IgD-negative memory B cell (primary cell): ENCODE measurements around the gene PCBP4. TPM values are rescaled to one million over a fixed set of nuclear protein-coding genes. Genes with fewer than 3 reads are reported as not detected.
A peak's percentile ranks its signal among the peaks of the same experiment; 100 is the strongest.

Experiments
- H3K27ac Mint-ChIP-seq, 3 donors: one replicate each; pipeline ENCODE4 v1.8.0; 2020 to 2022; ENCODE audit warnings: mild to moderate bottlenecking in 3 of 3, mixed read lengths in 3 of 3, moderate library complexity in 1 of 3
- H3K27me3 Mint-ChIP-seq: one replicate; pipeline ENCODE4 v1.8.0; 2021; ENCODE audit warnings: mixed read lengths
- H3K36me3 Mint-ChIP-seq: one replicate; pipeline ENCODE4 v1.8.0; 2020; ENCODE audit warnings: mild to moderate bottlenecking, mixed read lengths
- H3K4me1 Mint-ChIP-seq, 3 donors: one replicate each; pipeline ENCODE4 v1.8.0; 2020 to 2022; ENCODE audit warnings: mixed read lengths in 3 of 3, mild to moderate bottlenecking in 1 of 3
- H3K4me3 Mint-ChIP-seq, 4 donors: one replicate each; pipeline ENCODE4 v1.8.0; 2020 to 2022; ENCODE audit warnings: mild to moderate bottlenecking in 4 of 4, mixed read lengths in 4 of 4, moderate library complexity in 3 of 4
- H3K9me3 Mint-ChIP-seq, 3 donors: one replicate each; pipeline ENCODE4 v1.8.0; 2020 to 2021; ENCODE audit warnings: mixed read lengths in 3 of 3, mild to moderate bottlenecking in 1 of 3
- polyA plus RNA-seq: library from polyadenylated mRNA; unstranded; fragments of 300-500 nt; fragmentation: Illumina TruSeq; gene quantifications from one replicate; pipeline ENCODE4 v1.2.3, GENCODE V29; 2021

The PCBP4 gene
- polyA plus RNA-seq, 1 donor from 2014 or later, result 13.9 TPM

DNA sequence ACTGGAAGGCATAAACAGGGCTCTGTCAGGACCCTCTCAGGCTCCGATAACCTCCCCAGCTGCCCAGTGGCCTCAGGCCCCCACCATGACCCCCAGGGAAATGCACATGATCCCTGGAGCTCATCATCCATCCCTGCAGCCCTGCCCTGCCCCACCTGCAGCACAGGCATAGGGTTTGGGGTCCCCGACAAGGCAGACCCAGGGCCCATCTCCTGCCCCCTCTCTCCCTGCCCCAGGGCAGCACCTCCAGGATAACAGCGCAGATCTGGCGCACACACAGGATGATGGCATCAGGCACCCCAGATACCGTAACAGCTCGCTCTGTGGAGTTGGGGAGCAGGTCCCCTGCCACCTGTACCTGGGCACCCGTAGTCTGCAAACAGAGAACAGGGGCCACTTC lies 7.6 kb downstream of the PCBP4 start:
- H3K27ac Mint-ChIP-seq, result no peak overlapping the region
- no peak overlapping the region for H3K4me3 Mint-ChIP-seq
- H3K4me1 Mint-ChIP-seq, result peaks cover 0 to 2% (median 1%) of the 10 kb centered on the region in 3 donors
- H3K9me3 Mint-ChIP-seq, result no peaks in the 10 kb centered on the region
- H3K36me3 Mint-ChIP-seq, result peaks cover 1% of the 10 kb centered on the region
- H3K27me3 Mint-ChIP-seq, result peaks cover 3% of the 10 kb centered on the region

DNA sequence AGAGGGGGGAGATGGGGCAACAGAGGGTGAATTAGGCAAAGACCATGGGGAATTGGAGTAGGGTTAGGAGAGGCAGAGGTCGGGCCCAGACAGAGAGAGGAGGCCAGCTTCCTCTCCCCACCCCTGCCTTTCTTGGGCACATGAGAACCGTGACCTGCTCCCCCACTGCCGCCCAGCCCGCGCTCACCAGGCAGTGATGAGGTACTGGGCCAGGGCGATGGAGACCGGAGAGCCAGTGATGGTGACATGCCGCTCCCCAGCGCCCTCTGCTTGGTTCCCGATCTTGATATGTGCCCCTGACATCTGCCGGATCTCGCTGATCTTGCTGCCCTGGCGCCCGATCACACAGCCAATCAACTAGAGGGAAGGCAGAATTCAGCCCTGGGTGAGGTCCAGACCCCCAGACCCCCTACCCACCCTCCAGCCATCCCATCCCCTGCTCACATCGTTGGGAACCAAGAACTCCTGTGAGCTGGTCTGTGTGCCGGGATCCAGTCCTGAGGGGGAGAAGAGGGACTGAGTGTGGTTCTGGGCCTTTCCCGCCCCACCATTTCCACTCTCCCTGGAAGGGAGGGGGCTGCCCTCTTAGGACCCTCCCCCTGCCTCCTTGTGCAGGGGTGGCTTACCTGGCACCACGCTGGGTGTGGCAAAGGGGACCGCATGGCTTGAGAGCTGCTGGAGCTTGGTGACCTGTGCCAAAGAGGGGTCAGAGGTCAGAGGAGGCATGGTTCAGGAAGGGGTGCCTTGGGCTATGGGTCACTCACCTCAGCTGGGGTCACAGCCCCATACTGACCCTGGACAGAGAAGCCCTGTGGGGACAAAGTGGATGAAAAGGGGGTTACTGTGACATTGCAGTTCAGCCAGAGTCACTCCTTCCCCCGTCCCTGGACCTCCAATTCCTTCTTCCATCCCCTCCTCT lies 8.4 kb downstream of the PCBP4 start:
- H3K27ac Mint-ChIP-seq, result no peak overlapping the region
- peaks cover 0 to 2% (median 1%) of the 10 kb centered on the region in 3 donors for H3K4me1 Mint-ChIP-seq
- peaks cover 1% of the 10 kb centered on the region for H3K36me3 Mint-ChIP-seq
- H3K4me3 Mint-ChIP-seq, result peak overlapping the region in 2 of 4 donors; percentile 15 to 68
- H3K27me3 Mint-ChIP-seq, result peaks cover 9% of the 10 kb centered on the region
- H3K9me3 Mint-ChIP-seq, result no peaks in the 10 kb centered on the region

DNA sequence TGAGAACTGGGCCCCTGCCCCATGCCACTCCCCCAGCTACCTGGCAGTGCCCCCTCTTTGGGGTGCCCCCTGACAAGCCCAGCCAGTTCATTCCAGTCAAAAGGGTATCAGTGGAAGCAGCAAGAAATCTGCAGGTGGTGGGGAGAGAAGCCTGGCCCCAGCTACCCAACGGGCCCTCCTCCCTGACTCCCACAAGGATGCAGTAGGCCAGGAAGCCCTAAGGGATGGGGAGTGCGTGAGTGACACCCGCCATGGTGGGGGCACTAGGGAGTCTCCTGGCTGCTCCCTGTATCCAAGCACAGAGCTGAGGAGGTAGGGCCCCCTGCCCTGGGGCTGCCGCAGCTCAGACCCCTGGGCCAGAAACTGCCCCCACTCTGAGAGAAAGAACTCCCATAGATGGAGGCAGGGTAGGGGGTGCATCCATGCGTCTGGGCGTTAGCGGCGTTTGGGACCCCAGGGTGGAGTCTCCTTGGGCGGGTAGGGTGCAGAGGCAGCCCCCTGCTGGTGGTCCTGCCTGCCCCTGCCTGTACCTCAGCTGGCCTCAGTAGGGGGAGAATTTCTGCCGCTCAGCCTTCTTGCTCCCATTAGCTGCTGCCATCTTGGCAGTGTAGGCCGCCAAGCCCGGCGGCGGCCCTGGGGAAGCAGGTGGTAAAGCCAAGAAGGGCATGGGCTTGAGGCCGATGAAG lies 9.6 kb downstream of the PCBP4 start:
- Mint-ChIP-seq H3K27me3 (peaks cover 15% of the 10 kb centered on the region), H3K36me3 (peaks cover 1% of the 10 kb centered on the region), H3K4me1 (peaks cover 0 to 2% (median 1%) of the 10 kb centered on the region in 3 donors), H3K27ac (no peak overlapping the region), H3K9me3 (no peaks in the 10 kb centered on the region), H3K4me3 (no peak overlapping the region)

DNA sequence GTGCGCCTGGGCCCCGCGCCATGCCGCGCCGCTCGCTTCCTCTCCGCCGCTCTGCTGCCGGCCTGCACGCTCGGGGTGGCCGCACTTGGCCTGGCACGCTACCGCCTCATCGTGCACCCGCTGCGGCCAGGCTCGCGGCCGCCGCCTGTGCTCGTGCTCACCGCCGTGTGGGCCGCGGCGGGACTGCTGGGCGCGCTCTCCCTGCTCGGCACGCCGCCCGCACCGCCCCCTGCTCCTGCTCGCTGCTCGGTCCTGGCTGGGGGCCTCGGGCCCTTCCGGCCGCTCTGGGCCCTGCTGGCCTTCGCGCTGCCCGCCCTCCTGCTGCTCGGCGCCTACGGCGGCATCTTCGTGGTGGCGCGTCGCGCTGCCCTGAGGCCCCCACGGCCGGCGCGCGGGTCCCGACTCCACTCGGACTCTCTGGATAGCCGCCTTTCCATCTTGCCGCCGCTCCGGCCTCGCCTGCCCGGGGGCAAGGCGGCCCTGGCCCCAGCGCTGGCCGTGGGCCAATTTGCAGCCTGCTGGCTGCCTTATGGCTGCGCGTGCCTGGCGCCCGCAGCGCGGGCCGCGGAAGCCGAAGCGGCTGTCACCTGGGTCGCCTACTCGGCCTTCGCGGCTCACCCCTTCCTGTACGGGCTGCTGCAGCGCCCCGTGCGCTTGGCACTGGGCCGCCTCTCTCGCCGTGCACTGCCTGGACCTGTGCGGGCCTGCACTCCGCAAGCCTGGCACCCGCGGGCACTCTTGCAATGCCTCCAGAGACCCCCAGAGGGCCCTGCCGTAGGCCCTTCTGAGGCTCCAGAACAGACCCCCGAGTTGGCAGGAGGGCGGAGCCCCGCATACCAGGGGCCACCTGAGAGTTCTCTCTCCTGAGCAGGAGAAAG lies 11.1 kb downstream of the PCBP4 start:
- H3K4me1 Mint-ChIP-seq, result peaks cover 0 to 2% (median 1%) of the 10 kb centered on the region in 3 donors
- H3K27me3 Mint-ChIP-seq, result peaks cover 15% of the 10 kb centered on the region
- H3K4me3 Mint-ChIP-seq, result peak overlapping the region in 3 of 4 donors; percentile 52 to 70 (median 67)

DNA sequence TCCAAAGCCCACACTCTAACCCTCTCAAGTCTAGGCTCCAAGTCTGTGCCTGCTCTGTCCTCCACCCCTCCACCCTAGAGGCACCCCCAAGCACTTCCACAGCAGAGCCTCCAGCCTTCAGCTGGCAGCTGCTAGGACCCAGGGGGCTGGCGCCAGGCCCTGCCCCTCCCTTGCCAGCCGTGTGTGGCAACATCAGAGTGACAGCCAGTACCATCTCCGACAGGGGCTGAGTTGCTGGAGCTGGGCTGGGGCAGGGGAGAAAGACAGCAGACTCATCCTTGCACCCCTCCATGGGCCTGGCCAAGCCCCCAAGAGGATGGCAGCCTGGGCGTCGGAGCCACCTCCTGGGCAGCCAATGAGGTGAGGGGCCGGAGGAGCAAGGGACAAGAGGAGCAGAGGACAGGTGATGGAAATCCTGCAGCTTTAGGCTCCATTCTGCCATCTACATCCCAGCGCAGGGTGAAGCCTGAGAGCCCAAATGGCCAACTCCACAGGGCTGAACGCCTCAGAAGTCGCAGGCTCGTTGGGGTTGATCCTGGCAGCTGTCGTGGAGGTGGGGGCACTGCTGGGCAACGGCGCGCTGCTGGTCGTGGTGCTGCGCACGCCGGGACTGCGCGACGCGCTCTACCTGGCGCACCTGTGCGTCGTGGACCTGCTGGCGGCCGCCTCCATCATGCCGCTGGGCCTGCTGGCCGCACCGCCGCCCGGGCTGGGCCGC lies 11.9 kb downstream of the PCBP4 start, which contains the start of gene GPR62:
GPR62 (plus strand) TSS at position 207 of the 718 bp plus-strand sequence; CDS start at position 479, 272 bp downstream.
- H3K9me3 Mint-ChIP-seq, result no peaks in the 10 kb centered on the region
- H3K27ac Mint-ChIP-seq, result no peak within 1 kb of the TSS
- H3K27me3 Mint-ChIP-seq, result peaks cover 15% of the 10 kb centered on the region
- peaks cover 2% of the 10 kb centered on the region for H3K36me3 Mint-ChIP-seq
- peaks cover 0 to 2% (median 0%) of the 10 kb centered on the region in 3 donors for H3K4me1 Mint-ChIP-seq
- H3K4me3 Mint-ChIP-seq, result peak within 1 kb of the TSS; percentile 38 to 70 (median 60)

More for the DNA sequence above, 11.1 kb downstream of the PCBP4 start:
- Mint-ChIP-seq H3K27ac (no peak overlapping the region), H3K9me3 (no peaks in the 10 kb centered on the region), H3K36me3 (peaks cover 2% of the 10 kb centered on the region)

DNA sequence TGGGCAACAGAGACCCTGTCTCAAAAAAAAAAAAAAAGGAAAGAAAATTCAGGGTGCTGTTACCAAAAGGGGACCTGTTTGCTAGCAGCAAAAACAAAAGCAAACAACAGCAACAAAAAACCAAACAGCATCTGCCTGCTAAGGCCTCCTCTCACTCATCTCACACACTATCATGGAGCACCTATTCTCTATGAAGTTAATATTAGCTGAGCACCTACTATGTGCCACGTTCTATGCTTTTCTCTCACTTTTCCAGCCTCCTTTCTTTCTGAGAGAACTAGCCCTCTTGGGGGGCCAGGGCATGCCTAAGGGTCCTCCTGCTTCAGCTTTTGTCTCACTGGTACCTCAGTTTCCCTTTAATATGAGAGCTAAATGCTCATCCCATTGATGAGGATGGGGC lies 12.5 kb downstream of the PCBP4 start:
- H3K4me3 Mint-ChIP-seq, result no peak overlapping the region
- H3K36me3 Mint-ChIP-seq, result peaks cover 2% of the 10 kb centered on the region
- peaks cover 14% of the 10 kb centered on the region for H3K27me3 Mint-ChIP-seq
- H3K27ac Mint-ChIP-seq, result no peak overlapping the region
- H3K4me1 Mint-ChIP-seq, result peaks cover 0 to 2% (median 0%) of the 10 kb centered on the region in 3 donors
- no peaks in the 10 kb centered on the region for H3K9me3 Mint-ChIP-seq

DNA sequence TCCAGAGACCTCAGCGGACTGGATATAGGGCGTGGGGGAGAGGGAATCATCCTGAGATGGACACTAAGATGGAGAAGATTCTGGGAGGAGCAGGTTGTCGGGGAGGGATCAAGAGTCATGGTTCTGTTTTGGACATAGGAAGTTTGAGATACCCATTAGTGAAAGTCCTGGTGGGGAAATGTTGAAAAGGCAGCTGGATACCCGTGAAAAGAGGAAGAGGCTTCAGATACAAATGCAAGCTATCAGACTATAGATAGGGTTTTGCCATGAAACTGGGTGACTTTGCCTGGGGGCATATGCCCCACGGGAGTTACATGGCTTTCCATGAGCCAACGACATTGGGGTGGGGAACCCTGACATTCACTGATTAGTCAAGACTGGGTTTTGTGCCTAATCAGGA lies 13.1 kb downstream of the PCBP4 start:
- H3K27ac Mint-ChIP-seq, result no peak overlapping the region
- H3K36me3 Mint-ChIP-seq, result peaks cover 2% of the 10 kb centered on the region
- H3K4me1 Mint-ChIP-seq, result peaks cover 0 to 2% (median 0%) of the 10 kb centered on the region in 3 donors
- peak overlapping the region in 3 of 4 donors; percentile 38 to 51 (median 47) for H3K4me3 Mint-ChIP-seq
- peaks cover 14% of the 10 kb centered on the region for H3K27me3 Mint-ChIP-seq
- H3K9me3 Mint-ChIP-seq, result no peaks in the 10 kb centered on the region

DNA sequence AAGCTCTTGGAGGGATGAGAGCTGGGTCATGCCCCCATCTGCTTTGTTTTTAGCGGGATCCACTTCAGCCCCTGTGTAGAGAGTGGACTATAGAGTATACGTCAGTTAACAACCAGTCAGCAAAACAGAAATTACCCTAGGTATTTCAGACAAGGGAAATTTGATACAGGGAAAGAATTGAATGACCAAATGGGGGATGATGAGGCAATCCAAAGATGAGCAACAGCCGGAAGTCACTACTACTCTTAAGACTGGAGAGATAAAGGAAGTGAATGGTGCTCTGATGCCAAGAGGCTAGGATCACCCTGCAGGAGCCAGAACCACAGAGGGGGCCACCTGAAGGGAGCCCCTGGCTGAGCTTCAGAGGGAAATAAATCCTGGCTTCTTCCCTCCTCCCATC lies 13.8 kb downstream of the PCBP4 start:
- Mint-ChIP-seq H3K27me3 (peaks cover 14% of the 10 kb centered on the region), H3K36me3 (peaks cover 4% of the 10 kb centered on the region), H3K27ac (no peak overlapping the region), H3K4me3 (peak overlapping the region in 2 of 4 donors; percentile 1 to 38), H3K4me1 (peaks cover 0 to 2% (median 0%) of the 10 kb centered on the region in 3 donors), H3K9me3 (no peaks in the 10 kb centered on the region)

DNA sequence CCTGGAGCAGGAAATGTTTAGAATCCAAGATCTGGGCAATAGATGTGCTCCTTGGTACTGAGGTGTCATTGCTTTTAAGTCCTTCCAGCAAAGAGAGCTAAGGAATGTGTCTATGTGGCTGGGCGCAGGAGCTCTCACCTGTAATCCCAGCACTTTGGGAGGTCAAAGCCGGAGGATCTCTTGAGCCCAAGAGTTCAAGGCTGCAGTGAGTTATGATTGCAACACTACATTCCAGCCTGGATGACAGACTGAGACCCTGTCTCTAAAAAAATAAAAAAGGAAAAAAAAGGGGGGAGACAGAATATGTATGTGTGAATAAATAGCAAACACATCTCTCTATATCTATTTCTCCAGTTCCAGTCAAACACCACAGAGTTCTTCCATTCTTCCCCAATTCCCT lies 16.4 kb downstream of the PCBP4 start:
- Mint-ChIP-seq H3K36me3 (peaks cover 7% of the 10 kb centered on the region), H3K4me1 (no peaks in the 10 kb centered on the region), H3K9me3 (no peaks in the 10 kb centered on the region), H3K27me3 (peaks cover 12% of the 10 kb centered on the region), H3K4me3 (no peak overlapping the region), H3K27ac (no peak overlapping the region)

DNA sequence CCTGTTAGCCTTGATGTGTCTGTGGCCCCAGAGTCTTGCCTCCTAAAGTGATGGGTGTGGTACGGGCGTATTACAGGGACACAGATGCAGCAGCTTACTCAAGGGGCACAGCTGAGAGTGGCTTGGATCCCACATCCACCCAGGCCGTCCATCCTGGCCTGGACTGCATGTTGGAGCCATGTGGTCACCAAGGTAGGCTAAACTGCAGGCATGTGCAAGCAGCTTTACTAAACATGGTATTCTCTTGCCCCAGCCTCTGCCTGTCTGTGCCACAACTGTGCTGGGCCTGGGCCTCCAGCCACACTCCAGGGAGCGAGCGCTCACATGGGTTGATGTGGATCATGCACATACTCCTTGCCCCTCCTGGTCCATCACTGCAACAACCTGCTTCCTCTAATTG lies 18.1 kb downstream of the PCBP4 start:
- Mint-ChIP-seq H3K27me3 (peaks cover 9% of the 10 kb centered on the region), H3K36me3 (peaks cover 7% of the 10 kb centered on the region), H3K4me1 (peaks cover 0 to 1% (median 0%) of the 10 kb centered on the region in 3 donors), H3K27ac (no peak overlapping the region), H3K9me3 (no peaks in the 10 kb centered on the region), H3K4me3 (no peak overlapping the region)

DNA sequence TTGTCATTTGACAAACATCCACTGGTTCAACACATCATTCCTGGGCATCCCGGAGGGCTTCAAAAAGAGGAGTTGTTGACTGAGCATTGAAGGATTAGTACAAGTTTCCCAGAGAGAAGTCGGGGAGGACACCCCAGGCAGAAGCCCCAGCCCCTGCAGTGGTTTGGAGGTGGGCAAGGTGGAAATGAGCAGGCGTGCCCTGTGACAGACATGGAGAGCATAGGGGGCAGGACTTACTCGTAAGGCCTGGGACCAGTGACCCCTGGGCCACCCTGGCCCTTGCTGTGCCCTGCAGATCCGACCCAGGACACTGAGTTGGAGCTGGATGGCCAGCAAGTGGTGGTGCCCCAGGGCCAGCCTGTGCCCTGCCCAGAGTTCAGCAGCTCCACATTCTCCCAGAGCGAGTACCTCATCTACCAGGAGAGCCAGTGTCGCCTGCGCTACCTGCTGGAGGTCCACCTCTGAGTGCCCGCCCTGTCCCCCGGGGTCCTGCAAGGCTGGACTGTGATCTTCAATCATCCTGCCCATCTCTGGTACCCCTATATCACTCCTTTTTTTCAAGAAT lies 19.2 kb downstream of the PCBP4 start:
- Mint-ChIP-seq H3K27me3 (peaks cover 3% of the 10 kb centered on the region), H3K36me3 (peaks cover 7% of the 10 kb centered on the region), H3K27ac (peak overlapping the region in 1 of 3 donors; percentile 16), H3K4me3 (no peak overlapping the region), H3K4me1 (peaks cover 0 to 1% (median 0%) of the 10 kb centered on the region in 3 donors), H3K9me3 (no peaks in the 10 kb centered on the region)

DNA sequence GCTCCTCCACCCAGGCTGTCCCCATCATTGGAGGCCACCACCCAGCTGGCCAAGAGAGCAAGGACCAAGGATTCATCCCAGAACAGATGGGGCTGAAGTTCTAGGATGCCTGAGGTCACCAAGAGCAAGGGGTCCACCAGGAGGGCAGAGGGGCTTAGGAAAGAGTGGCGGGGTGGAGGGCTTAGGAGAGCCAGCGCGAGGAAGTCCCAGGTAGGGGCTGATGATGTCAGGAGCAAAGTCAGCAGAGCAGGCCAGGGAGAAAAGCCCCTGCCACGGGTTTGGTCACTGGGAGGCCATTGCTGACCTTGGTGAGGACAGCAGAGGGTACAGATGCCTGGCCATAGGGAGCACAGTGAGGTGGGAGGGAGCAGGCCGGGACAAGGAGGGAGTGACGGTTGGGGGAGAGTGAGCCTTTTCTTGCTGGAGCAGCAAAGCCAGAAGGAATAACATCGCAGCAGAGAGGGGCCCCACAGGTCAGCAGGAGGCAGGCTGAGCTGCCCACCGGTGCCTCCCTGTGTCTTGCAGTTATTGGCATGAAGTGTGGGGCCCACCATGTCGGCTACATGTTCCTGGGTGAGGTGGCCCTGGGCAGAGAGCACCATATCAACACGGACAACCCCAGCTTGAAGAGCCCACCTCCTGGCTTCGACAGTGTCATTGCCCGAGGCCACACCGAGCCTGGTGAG lies 19.9 kb downstream of the PCBP4 start:
- Mint-ChIP-seq H3K27ac (no peak overlapping the region), H3K4me1 (peaks cover 0 to 4% (median 2%) of the 10 kb centered on the region in 3 donors), H3K4me3 (no peak overlapping the region), H3K9me3 (no peaks in the 10 kb centered on the region), H3K27me3 (no peaks in the 10 kb centered on the region), H3K36me3 (peaks cover 7% of the 10 kb centered on the region)

DNA sequence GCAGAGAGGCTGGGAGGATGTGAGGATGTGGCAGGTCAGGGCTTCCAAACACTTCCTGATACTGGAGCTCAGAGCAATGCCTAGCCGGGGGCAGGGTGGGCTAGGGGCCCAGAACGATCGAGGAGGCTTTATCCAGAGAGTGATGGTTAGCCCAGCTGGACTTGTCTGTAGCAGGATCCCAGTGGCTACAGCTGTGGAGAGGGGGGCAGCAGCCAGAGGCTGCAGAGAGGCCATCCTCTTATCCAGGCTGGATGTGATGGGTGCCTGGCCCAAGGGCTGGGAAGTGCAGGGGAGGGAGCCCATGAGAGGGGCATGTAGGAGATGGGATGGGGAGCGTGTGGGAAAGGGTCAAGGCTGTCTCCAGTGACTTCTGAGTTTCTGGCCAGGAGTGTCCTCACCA lies 20.5 kb downstream of the PCBP4 start:
- Mint-ChIP-seq H3K27ac (peak overlapping the region in 1 of 3 donors; percentile 42), H3K9me3 (no peaks in the 10 kb centered on the region), H3K36me3 (peaks cover 6% of the 10 kb centered on the region), H3K4me1 (peaks cover 2 to 5% (median 4%) of the 10 kb centered on the region in 3 donors), H3K4me3 (no peak overlapping the region), H3K27me3 (no peaks in the 10 kb centered on the region)
